Measurements from ENCODE around the gene ZNF2. TPM values are rescaled to one million over a fixed set of nuclear protein-coding genes. Genes with fewer than 3 reads are reported as not detected.
A peak's percentile ranks its signal among the peaks of the same experiment; 100 is the strongest.

ZNF2 gene
- total and polyA plus RNA-seq, 12 donors, result 1.4 to 4.8 (median 3.5) TPM

- DNase-seq (no peak), ATAC-seq (peak in 1 of 8 donors; percentile 16)
- WGBS, 2 donors, result 56% methylated on average over 10 of the region's 10 CpGs
- TF ChIP-seq, protein P1, sequence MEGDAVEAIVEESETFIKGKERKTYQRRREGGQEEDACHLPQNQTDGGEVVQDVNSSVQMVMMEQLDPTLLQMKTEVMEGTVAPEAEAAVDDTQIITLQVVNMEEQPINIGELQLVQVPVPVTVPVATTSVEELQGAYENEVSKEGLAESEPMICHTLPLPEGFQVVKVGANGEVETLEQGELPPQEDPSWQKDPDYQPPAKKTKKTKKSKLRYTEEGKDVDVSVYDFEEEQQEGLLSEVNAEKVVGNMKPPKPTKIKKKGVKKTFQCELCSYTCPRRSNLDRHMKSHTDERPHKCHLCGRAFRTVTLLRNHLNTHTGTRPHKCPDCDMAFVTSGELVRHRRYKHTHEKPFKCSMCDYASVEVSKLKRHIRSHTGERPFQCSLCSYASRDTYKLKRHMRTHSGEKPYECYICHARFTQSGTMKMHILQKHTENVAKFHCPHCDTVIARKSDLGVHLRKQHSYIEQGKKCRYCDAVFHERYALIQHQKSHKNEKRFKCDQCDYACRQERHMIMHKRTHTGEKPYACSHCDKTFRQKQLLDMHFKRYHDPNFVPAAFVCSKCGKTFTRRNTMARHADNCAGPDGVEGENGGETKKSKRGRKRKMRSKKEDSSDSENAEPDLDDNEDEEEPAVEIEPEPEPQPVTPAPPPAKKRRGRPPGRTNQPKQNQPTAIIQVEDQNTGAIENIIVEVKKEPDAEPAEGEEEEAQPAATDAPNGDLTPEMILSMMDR (IDR thresholded peaks at IDR 0.05), result no peak
- Histone ChIP-seq H3K36me3 (peaks cover 0 to 38% (median 20%) of the 10 kb centered on the region in 9 donors), H3K9me3 (peaks cover 0 to 29% (median 3%) of the 10 kb centered on the region in 11 donors), H3K27me3 (no peaks in the 10 kb centered on the region), H3K4me1 (peaks cover 0 to 18% (median 12%) of the 10 kb centered on the region in 9 donors), H3K4me3 (peak overlapping the region; percentile 40 to 90 (median 73)), H3K27ac (peak overlapping the region in 5 of 10 donors; percentile 75 to 91 (median 82))
- intact Hi-C loops (cut with DNase I), result loop anchor here in 4 of 10 donors (5.0 kb wide), 1 partner anchor 36 kb away; the partner anchor contains the start of gene MRPS5 (in 4 of the 4)
These were observed 7.2 kb upstream of the ZNF2 start for GRCh38 chr2:95158441-95158840.

GRCh38 chr2:95158891-95159619 is 6.6 kb upstream of the ZNF2 start:
- TF ChIP-seq, protein P1 (IDR thresholded peaks at IDR 0.05), result no peak
- peaks cover 0 to 23% (median 0%) of the 10 kb centered on the region in 11 donors for H3K9me3 ChIP-seq
- peak; percentile 53 to 73 (median 66) for ATAC-seq
- H3K4me1 ChIP-seq, result peaks cover 0 to 25% (median 18%) of the 10 kb centered on the region in 9 donors
- no peaks in the 10 kb centered on the region for H3K27me3 ChIP-seq
- peak overlapping the region; percentile 40 to 90 (median 73) for H3K4me3 ChIP-seq
- peak; percentile 29 to 51 for DNase-seq
- H3K27ac ChIP-seq, result peak overlapping the region; percentile 8 to 91 (median 81)
- intact Hi-C loops (cut with DNase I), result loop anchor here in 4 of 10 donors (5.0 kb wide), 1 partner anchor 37 kb away; the partner anchor contains the start of gene MRPS5 (in 4 of the 4)
- peaks cover 0 to 32% (median 20%) of the 10 kb centered on the region in 9 donors for H3K36me3 ChIP-seq
- WGBS, 2 donors, result 1 to 2% methylated on average over 33 to 58 of the region's 58 CpGs

DNA sequence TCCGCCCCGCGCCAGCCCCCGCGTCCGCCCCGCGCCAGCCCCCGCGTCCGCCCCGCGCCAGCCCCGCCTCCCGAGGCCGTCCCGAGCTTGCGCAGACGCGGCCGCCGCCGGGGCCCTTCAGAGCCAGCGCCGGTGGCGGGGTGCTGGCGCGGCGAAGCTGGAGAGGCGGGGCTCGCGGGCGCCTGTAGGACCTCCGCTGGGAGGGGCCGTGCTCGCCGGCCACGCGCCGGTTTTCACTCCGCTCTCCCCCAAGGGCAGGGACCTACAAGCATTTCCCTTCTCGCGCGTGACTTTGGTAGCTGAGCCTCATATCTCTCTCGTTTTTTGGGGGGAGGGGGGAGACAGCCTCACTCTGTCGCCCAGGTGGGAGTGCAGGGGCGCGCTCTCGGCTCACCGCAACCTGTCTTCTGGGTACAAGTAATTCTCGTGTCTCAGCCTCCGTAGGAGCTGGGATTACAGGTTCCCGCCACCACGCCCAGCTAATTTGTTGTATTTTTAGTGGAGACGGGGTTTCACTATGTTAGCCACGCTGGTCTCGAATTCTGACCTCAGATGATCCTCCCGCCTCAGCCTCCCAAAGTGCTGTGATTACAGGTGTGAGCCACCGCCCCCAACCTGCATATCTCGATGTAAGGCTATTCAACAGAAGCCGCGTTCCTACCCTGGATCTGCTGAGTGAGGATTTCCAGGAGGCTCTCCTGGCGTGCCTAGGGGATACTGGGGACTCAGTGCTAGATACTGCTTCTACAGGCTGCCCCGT is 5.7 kb upstream of the ZNF2 start, which contains the start of gene ZNF514:
TSS of gene ZNF514 (minus strand) at position 159 of the 760 bp plus-strand sequence. CDS start 6,595 bp downstream, outside the sequence.
- peaks cover 0 to 24% (median 15%) of the 10 kb centered on the region in 9 donors for H3K36me3 ChIP-seq
- peaks cover 0 to 33% (median 26%) of the 10 kb centered on the region in 9 donors for H3K4me1 ChIP-seq
- WGBS, 2 donors, result 8 to 12% methylated on average over 44 to 59 of the region's 64 CpGs
- DNase-seq, result peak; percentile 64 to 84
- H3K4me3 ChIP-seq, result peak within 1 kb of the TSS; percentile 40 to 90 (median 73)
- TF ChIP-seq, protein P1 (IDR thresholded peaks at IDR 0.05), result no peak
- peaks cover 0 to 15% (median 0%) of the 10 kb centered on the region in 11 donors for H3K9me3 ChIP-seq
- no peaks in the 10 kb centered on the region for H3K27me3 ChIP-seq
- peak; percentile 87 to 94 (median 90) for ATAC-seq
- intact Hi-C loops (cut with DNase I), result loop anchor here in 6 of 10 donors (5.0 kb wide), 1 partner anchor 38 kb away; the partner anchor contains the start of gene MRPS5 (in 6 of the 6)
- peak within 1 kb of the TSS; percentile 8 to 91 (median 82) for H3K27ac ChIP-seq

- 1 to 2% methylated on average over 9 of the region's 9 CpGs for WGBS, 2 donors
- H3K27me3 ChIP-seq, result no peaks in the 10 kb centered on the region
These were observed 609 bp upstream of the ZNF2 start for GRCh38 chr2:95165030-95165370.

More at GRCh38 chr2:95165030-95165370, 609 bp upstream of the ZNF2 start:
- no peaks in the 10 kb centered on the region for H3K9me3 ChIP-seq
- H3K4me3 ChIP-seq, result peak overlapping the region; percentile 59 to 93 (median 76)
- H3K36me3 ChIP-seq, result no peaks in the 10 kb centered on the region
- peak overlapping the region; percentile 57 to 97 (median 94) for H3K27ac ChIP-seq
- intact Hi-C loops (cut with DNase I), result loop anchor here in 2 of 10 donors (2.0 to 5.0 kb wide), 2 partner anchors 42 kb away; partner anchors contain the start of gene ZNF892 (in 2 of the 2)
- TF ChIP-seq, protein P1 (IDR thresholded peaks at IDR 0.05), result no peak
- H3K4me1 ChIP-seq, result peaks cover 4 to 29% (median 22%) of the 10 kb centered on the region in 9 donors
- DNase-seq (no peak), ATAC-seq (peak in 5 of 8 donors; percentile 4 to 50 (median 32))
